Calu3 (cell line): ENCODE data around the gene MCF2L2. TPM values are rescaled to one million over a fixed set of nuclear protein-coding genes. Genes with fewer than 3 reads are reported as not detected.

ENCODE experiments used
- BruUV-seq: library from RNA; stranded (reverse); fragments of 400-500 nt; replicated peaks from 2 replicates; lab custom pipeline; 2021; lab: Mats Ljungman, UMichigan
- CTCF ChIA-PET: fragments of 300-600 bp; sonication (Branson Sonifier 250); formaldehyde crosslinking; loops from one replicate; lab custom pipeline; 2022; ENCODE audit warnings: antibody characterized with exemption; lab: Charles Lee
- DNase-seq: peaks from one replicate; pipeline ENCODE4 v3.0.0; 2022
- H3K27ac Mint-ChIP-seq: one replicate; pipeline ENCODE4 v1.8.0; 2022; ENCODE audit warnings: mixed read lengths; ENCODE audit not compliant: unreplicated experiment
- H3K27me3 Mint-ChIP-seq: one replicate; pipeline ENCODE4 v1.8.0; 2022; ENCODE audit warnings: mixed read lengths; ENCODE audit not compliant: unreplicated experiment
- H3K36me3 Mint-ChIP-seq: one replicate; pipeline ENCODE4 v1.8.0; 2022; ENCODE audit warnings: mild to moderate bottlenecking, moderate library complexity, mixed read lengths; ENCODE audit not compliant: insufficient read depth, unreplicated experiment
- H3K4me1 Mint-ChIP-seq: one replicate; pipeline ENCODE4 v1.8.0; 2022; ENCODE audit warnings: mild to moderate bottlenecking, low read depth, mixed read lengths; ENCODE audit not compliant: unreplicated experiment
- H3K4me3 Mint-ChIP-seq: one replicate; pipeline ENCODE4 v1.8.0; 2022; ENCODE audit warnings: mild to moderate bottlenecking, low read depth, moderate library complexity, mixed read lengths; ENCODE audit not compliant: unreplicated experiment
- H3K9me3 Mint-ChIP-seq: one replicate; pipeline ENCODE4 v1.8.0; 2022; ENCODE audit warnings: low read depth, mixed read lengths; ENCODE audit not compliant: unreplicated experiment
- CTCF ChIP-seq: fragments of 200-600 bp; IDR thresholded peaks from one replicate; pipeline ENCODE4 v1.8.0; 2022; ENCODE audit warnings: antibody characterized with exemption; ENCODE audit not compliant: unreplicated experiment
- intact Hi-C: fragments of 100-400 bp; cut with micrococcal nuclease; formaldehyde crosslinking; loops from one replicate; pipeline ENCODE4 v1.10.0; 2022; ENCODE audit not compliant: unreplicated experiment
- total RNA-seq: library from RNA; stranded (reverse); gene quantifications from 2 replicates; pipeline ENCODE4 v1.2.3, GENCODE V29; 2022

MCF2L2 gene
- total RNA-seq, 1 experiment from 2014 or later = 0.35 TPM

- Mint-ChIP-seq H3K4me1 (peaks cover 11% of the 10 kb centered on the region), H3K4me3 (no peak overlapping the region), H3K27ac (no peak overlapping the region), H3K9me3 (peaks cover 3% of the 10 kb centered on the region), H3K36me3 (no peaks in the 10 kb centered on the region), H3K27me3 (peaks cover 38% of the 10 kb centered on the region)
- no peak for DNase-seq
- intact Hi-C loops = no loop called here
- no peak for TF ChIP-seq CTCF
- CTCF ChIA-PET = interaction anchor here (0.6 kb wide), 1 partner anchor 473 kb away, joined by 3 read pairs; no protein-coding TSS in a partner anchor
- BruUV-seq = no TSS peak
These were observed 7.2 kb upstream of the MCF2L2 start for GRCh38 chr3:183435661-183436060.

GRCh38 chr3:183434992-183435391 is 6.6 kb upstream of the MCF2L2 start:
- no TSS peak for BruUV-seq
- H3K4me1 Mint-ChIP-seq = peaks cover 11% of the 10 kb centered on the region

GRCh38 chr3:183434503-183434902 is 6.1 kb upstream of the MCF2L2 start:
- DNase-seq = no peak
- H3K27ac Mint-ChIP-seq = no peak overlapping the region

More at GRCh38 chr3:183434992-183435391, 6.6 kb upstream of the MCF2L2 start:
- intact Hi-C loops = no loop called here
- peaks cover 43% of the 10 kb centered on the region for H3K27me3 Mint-ChIP-seq
- no peak overlapping the region for H3K4me3 Mint-ChIP-seq
- TF ChIP-seq CTCF = no peak
- H3K36me3 Mint-ChIP-seq = no peaks in the 10 kb centered on the region
- H3K27ac Mint-ChIP-seq = no peak overlapping the region
- CTCF ChIA-PET = interaction anchor here (0.6 to 1.0 kb wide), 2 partner anchors 13 to 473 kb away, joined by 3 read pairs; no protein-coding TSS in a partner anchor
- no peaks in the 10 kb centered on the region for H3K9me3 Mint-ChIP-seq
- no peak for DNase-seq

GRCh38 chr3:183430325-183430957 is 2.0 kb upstream of the MCF2L2 start:
- CTCF ChIA-PET = interaction anchor here (0.6 kb wide), 1 partner anchor 10 kb away, joined by 7 read pairs; no protein-coding TSS in a partner anchor
- Mint-ChIP-seq H3K27ac (no peak overlapping the region), H3K4me1 (no peaks in the 10 kb centered on the region), H3K27me3 (peaks cover 79% of the 10 kb centered on the region), H3K4me3 (no peak overlapping the region), H3K9me3 (no peaks in the 10 kb centered on the region), H3K36me3 (peaks cover 7% of the 10 kb centered on the region)
- DNase-seq = no peak
- no peak for TF ChIP-seq CTCF
- intact Hi-C loops = no loop called here
- no TSS peak for BruUV-seq

More at GRCh38 chr3:183434503-183434902, 6.1 kb upstream of the MCF2L2 start:
- Mint-ChIP-seq H3K4me3 (no peak overlapping the region), H3K27me3 (peaks cover 47% of the 10 kb centered on the region), H3K36me3 (no peaks in the 10 kb centered on the region), H3K4me1 (peaks cover 11% of the 10 kb centered on the region), H3K9me3 (no peaks in the 10 kb centered on the region)
- no peak for TF ChIP-seq CTCF
- no TSS peak for BruUV-seq
- intact Hi-C loops = no loop called here
- CTCF ChIA-PET = interaction anchor here (1.0 kb wide), 1 partner anchor 13 kb away, joined by 3 read pairs; no protein-coding TSS in a partner anchor
